GM12892 (cell line): ENCODE data around the gene MZT2B.
A peak's percentile ranks its signal among the peaks of the same experiment; 100 is the strongest.
"Not testable (repeated sequence)": the region's sequence is repeated elsewhere in the genome, so short reads cannot be mapped to it uniquely, and the experiment has no call there.

Source experiments
- DNase-seq: peaks from one replicate; pipeline ENCODE4 v3.0.0; 2011; ENCODE audit not compliant: insufficient read length
- FAIRE-seq: peaks from 2 replicates; lab custom pipeline; 2011; peaks lifted over from hg19 to GRCh38; lab: Jason Lieb, UNC
- POLR2A ChIP-seq: IDR thresholded peaks from 2 replicates; pipeline ENCODE4 v1.6.1; 2011; ENCODE audit warnings: low read depth, low read length, control low read depth
- POLR2AphosphoS5 ChIP-seq: IDR thresholded peaks from 2 replicates; pipeline ENCODE4 v1.6.1; 2011; ENCODE audit warnings: low read depth, low read length, control low read depth
- TAF1 ChIP-seq: IDR thresholded peaks from 2 replicates; pipeline ENCODE4 v1.6.1; 2011; ENCODE audit warnings: low read depth, mild to moderate bottlenecking, control low read depth, low read length, borderline replicate concordance

The MZT2B gene

GRCh38 chr2:130158631-130159030 is 23.4 kb upstream of the MZT2B start:
- FAIRE-seq = no peak
- TF ChIP-seq TAF1 (no peak), POLR2A (no peak), POLR2AphosphoS5 (no peak)

DNA sequence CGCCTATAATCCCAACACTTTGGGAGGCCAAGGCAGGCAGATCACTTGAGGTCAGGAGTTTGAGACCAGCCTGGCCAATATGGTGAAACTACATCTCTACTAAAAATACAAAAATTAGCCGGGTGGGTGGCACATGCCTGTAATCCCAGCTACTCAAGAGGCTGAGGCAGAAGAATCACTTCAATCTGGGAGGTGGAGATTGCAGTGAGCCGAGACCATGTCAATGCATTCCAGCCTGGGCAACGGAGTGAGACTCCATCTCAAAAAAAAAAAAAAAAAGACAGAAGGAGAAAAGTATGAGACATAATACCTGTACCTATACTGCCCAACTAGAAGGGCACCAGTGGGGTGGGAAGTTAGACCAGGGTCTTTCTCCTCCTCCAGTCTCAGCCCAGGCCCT is 22.7 kb upstream of the MZT2B start:
- FAIRE-seq, DNase-seq: not testable (repeated sequence)

More at GRCh38 chr2:130158631-130159030, 23.4 kb upstream of the MZT2B start:
- DNase-seq = no peak

DNA sequence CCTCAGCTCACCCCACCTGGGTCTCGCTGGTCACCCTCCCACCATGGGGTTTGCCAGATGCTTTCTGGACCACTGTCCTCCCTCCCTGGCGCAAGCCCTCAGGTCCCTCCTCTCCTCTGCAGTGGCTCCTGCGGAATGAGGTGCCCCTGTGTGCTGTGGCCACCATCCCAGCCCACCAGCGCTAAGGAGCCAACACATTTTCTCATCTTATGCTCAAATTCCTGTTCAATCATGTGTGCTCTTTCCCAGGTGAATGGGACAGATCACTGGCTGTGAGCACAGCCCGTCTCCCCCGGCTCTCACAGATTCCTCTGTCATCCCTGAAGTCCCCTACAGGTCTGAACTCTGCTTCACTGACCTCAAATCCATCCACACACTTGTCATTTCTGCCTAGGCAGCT is 21.9 kb upstream of the MZT2B start:
- TF ChIP-seq POLR2A (no peak), TAF1 (no peak), POLR2AphosphoS5 (no peak)
- DNase-seq (no peak), FAIRE-seq (no peak)

DNA sequence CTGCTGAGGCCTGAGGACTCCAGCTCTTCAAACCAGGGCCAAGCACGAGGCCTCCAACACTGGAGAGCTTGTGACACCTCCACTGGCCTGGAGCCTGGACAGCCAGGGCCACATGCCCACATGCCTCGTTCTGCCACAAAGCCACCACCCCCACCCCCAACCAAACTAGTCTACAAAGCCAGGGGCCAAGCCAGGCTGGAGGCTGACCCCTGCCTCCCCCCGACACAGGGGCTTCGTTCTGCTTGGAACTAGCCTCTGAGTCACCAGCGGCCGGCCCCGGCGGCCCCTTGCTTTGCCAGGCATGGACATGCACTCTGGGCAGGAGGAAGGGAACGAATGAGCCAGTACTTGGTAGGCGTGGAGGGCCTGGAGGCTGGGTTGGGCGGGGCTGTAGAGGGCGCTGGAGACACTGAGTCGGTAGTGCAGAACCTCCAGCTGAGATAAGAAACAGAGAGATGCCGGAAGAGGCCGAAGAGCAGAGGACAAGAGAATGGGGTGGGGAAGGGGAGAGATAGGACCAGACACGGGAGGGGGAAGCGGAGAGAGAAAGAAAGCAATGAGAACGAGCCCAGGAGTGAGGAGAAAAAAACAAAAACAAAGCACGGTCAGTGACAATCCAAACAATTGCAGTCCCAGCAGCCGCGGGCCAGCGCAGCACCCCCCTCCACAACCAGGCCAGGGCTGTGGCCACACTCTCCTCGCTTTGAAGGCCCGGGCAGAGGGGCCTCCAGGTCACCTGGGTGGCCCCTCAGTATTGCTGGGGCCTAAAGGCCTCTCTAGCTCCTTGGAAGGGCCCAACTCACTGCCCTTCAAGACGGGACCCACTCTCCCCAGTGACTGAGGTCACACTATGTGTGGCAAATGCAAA is 21.0 kb upstream of the MZT2B start:
- FAIRE-seq, DNase-seq: not testable (repeated sequence)

- not testable (repeated sequence) for FAIRE-seq, DNase-seq
These were observed 19.6 kb upstream of the MZT2B start for GRCh38 chr2:130162486-130162885.

- DNase-seq (no peak), FAIRE-seq (no peak)
- TF ChIP-seq POLR2A (no peak), TAF1 (no peak), POLR2AphosphoS5 (no peak)
These were observed 19.1 kb upstream of the MZT2B start for GRCh38 chr2:130162968-130163367.

GRCh38 chr2:130165293-130166016 is 16.6 kb upstream of the MZT2B start:
- no peak for TF ChIP-seq POLR2A
- TF ChIP-seq TAF1 = no peak
- DNase-seq (no peak), FAIRE-seq (no peak)

DNA sequence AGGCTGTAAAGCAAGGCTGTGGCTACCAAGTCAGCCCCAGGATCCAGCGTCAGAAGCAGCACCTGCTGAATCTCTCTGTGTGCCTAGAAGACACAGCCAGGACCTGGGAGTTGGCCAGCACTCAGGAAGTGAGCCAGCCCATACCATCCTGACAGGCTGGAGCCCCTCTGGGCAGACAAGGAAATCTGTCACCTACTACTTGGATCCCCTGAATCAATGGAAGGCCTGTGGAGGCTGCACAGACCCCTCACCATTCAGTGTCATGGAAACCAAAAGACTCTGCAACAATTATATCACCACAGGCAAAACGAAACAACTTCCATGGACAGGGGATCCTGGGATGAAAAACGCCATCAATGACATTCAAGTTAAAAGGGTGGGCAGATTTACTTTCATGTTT is 15.5 kb upstream of the MZT2B start:
- not testable (repeated sequence) for DNase-seq, FAIRE-seq

- not testable (repeated sequence) for FAIRE-seq
These were observed 12.9 kb upstream of the MZT2B start for GRCh38 chr2:130169163-130169562.

GRCh38 chr2:130169896-130170295 is 12.2 kb upstream of the MZT2B start:
- FAIRE-seq = no peak
- no peak for TF ChIP-seq POLR2AphosphoS5
- no peak for TF ChIP-seq POLR2A
- TF ChIP-seq TAF1 = no peak
- no peak for DNase-seq

More at GRCh38 chr2:130169163-130169562, 12.9 kb upstream of the MZT2B start:
- not testable (repeated sequence) for DNase-seq

- FAIRE-seq = peak; percentile 92
- DNase-seq = not testable (repeated sequence)
These were observed 7.2 kb upstream of the MZT2B start for GRCh38 chr2:130174866-130175265.

- not testable (repeated sequence) for DNase-seq
- FAIRE-seq = peak; percentile 82
These were observed 1.4 kb upstream of the MZT2B start for GRCh38 chr2:130180404-130181324.
